Smooth muscle cell of the brain vasculature (primary cell): ENCODE results near the gene TMEM184B.

Source experiments
- DNase-seq: peaks from one replicate; pipeline ENCODE4 v3.0.0-alpha.2; 2012; ENCODE audit warnings: low read depth, low spot score

TMEM184B gene

DNA sequence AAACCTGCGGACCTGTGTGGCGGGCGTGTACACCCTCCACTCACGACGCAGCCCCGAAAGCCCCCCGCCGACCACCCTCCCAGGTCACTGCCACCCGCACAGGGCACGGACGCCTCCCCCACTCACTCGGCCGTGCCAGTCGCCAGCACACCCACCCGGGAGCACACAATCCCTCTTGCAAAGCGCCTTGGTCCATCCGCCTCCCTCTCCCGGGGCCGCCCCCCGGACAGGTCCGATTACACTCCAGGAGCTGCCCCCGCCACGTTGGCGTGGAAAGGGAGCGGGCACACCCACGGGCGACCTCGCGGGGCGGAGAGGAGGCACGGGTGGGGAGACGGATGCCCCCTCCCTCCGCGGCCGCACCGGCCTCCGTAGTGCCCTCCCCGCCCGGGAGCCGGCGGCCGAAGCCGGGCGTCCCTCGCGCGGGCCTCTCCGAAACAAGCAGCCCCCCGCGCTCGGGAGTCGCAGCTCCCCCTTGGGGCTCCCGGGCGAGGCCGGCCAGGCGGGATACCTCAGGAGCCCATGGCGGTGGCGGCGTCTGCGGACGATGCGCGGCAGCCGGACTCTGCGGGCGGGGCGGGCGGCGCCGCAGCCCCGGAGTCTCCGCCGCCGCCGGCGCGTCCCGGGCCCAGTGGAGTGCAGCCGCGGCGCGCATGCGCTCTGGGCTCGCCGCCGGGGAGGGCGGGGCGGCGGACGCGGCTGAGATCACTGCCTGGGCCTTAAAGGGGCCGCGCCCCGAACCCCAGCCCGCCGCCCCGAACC, at the start of gene TMEM184B:
TMEM184B (minus strand) TSS at position 638 of the 762 bp plus-strand sequence. CDS start 25,049 bp downstream, outside the sequence.
- no peak for DNase-seq

DNA sequence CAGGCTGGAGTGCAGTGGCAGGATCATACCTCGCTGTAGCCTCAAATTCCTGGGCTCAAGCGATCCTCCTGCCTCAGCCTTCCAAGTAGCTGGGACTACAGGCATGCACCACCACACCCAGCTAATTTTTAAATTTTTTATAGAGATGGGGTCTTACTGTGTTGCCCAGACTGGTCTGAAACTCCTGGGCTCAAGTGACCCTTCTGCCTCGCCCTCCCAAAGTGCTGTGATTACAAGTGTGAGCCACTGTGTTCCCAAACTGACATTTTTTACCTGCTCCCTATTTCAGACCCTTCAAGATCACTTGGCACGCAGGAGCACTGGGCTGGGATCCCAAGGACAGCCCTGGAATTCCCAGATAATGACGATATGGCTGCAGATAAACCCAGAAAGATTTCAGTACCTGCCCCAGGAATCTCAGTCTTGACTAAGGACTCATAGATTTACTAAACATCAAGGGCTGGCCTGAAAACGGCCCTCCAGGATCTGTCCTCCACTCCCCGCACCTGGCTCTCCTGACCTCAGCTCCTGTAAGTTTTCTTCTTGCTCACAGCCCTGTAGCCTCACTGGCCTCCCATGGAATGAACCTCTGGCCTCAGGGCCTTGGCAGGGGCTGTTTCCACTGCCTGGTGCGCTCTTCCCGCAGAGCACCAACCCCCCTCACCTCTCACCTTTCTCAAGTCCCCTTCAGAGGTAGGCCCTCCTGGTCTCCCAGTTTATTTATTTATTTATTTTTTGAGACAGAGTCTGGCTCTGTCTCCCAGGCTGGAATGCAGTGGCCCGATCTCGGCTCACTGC, 48.0 kb upstream of the TMEM184B start:
- no peak for DNase-seq

DNA sequence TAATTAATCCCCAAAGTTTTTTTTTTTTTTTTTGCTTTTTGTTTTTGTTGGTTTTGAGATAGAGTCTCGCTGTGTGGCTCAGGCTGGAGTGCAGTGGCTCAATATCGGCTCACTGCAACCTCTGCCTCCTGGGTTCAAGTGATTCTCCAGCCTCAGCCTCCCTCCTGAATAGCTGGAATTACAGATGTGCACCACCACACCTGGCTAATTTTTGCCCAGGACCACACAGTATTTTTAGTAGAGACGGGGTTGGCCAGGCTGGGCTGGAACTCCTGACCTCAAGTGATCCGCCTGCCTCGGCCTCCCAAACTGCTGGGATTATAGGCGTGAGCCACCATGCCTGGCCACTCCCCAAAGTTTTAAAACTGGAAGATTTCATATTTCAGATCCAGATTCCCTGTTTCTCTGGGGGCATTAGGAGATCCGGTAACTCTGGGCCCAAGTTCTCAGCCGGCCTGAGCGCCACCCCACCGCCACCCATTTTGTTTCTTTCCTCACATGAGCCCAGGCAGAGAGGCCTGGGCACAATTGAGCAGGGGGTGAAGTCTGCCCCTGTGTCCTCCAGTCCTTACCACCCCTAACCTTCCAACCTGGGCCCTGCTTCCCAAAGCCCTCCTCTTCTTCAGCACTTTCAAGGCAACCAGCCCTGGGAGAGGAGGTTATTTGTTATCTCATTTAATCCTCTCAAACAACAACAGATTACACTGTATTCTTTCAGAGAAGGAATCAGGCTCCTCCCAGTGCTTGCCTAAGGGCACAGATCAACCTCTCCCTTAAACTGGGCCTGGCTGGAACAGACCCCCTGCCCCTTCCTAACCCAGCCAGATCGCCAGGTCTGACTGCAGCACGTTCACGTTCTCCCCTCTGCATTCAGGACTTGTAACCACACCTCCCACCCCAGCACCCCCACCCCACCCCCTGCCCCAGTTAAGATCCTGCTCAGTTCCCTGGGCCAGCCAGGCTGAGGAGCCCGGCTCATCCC, 46.3 kb upstream of the TMEM184B start:
- DNase-seq = no peak

DNA sequence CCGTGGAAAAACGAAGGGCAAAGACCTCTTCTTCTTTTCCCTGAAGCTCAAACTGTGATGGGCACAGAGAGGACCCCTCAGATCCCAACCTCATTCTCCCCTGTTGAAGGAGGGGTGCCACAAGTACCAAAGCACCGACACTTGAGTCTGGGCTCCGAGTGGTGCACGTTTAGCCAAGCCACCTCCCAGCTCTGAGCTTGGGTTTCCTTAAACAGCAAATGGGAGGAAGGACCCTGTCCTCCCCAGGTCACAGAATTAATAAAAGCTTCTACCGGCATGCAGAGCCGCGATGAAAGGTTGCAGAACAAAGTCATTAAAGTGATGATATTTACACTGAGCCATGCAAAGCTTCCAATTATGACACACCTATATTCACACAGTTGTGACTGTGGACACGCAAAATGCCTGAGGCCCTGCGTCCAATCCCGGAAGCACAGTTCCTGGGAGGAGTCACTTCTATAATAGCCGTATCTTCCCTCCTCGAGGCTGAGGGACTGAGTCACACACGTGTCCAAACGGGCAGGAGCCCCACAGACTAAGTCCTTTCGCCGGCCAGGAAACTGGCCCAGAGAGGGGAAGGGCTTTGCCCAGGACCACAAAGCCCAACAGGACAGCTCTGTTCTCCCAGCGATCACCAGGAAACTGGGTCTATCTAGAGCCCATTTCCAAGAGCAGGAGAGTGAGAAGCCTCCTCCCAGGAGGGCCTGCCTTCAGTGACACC, 45.3 kb upstream of the TMEM184B start:
- no peak for DNase-seq

DNA sequence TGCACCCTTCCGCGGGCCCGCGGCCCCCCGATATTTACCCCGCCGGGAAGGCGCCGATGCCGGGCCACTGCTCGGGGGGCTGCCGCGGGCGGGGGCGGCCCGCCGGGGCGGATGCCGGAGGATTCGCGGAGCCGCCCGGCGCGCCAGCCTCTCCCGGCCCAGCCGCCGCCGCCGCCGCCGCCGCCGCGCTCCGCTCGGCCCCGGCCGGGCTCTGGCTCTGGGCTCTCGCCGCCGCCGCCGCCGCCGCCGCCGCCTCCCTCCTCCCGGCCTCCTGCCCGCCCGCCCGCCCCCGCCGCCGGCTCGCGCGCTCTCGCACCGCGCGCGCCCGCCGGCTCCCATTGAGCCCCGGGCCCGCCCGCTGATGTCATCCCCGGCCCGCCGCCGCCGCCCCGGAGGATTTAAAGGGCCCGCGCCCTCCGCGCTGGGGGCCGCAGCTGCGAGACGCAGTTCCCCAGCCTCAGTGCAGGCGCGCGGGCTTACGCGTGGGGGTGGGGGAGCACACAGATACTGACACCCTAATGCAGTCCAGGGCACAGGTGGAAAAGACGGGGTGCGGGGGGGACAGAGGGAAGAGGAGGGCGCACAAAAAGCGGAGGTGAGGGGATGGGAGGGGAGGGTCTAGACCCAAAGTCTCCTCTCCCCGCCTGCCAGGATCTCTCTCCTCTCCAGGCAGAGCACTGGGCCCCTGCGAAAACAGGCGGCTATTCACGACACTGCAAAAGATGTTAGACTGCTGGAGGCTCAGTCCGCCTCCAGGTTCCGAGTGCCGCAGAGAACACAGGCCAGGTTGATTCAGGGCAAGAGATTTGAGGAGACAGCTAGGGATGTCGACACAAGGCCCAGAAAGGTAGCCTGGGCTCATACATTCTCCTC, 44.5 kb upstream of the TMEM184B start, which contains the start of gene CSNK1E:
CSNK1E (minus strand) TSS at position 312 of the 873 bp plus-strand sequence. CDS start 3,276 bp downstream, outside the sequence.
- no peak for DNase-seq

DNA sequence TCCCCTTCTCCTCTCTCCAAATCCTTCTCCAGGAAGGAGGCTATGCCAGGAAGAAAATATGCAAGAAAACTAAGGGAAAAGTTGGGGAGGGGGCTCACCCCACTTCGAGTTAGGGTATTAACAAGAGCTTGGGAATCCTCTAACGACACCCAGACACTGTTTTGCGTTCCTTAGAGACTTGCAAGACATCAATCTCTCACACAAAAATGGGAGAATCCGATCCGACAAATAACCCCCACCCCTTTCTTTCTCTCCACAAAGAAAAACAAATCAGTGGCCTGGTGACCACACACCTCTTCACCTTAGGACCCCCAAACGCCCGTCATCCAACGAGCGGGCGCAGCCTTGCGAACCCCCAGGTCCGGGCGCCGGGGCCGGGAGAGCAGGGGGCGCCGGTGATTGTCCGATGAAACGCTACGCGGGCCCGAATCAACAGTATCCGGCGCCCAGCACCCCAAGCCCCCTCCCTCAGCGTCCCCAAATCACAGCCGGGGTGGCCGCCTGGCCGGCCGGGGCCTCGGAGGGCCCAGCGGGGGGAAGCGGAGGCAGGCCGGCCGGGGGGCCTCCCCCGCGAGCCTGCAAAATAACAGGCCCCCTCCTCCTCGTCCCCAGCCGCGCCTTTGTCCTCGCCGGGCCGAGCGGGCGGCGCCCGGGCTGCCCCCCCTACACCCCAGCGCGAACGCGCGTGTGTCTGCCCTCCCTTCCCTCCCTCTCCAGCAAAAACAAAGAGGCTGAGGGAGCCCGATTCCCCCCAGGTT, 43.7 kb upstream of the TMEM184B start:
- DNase-seq = no peak

DNA sequence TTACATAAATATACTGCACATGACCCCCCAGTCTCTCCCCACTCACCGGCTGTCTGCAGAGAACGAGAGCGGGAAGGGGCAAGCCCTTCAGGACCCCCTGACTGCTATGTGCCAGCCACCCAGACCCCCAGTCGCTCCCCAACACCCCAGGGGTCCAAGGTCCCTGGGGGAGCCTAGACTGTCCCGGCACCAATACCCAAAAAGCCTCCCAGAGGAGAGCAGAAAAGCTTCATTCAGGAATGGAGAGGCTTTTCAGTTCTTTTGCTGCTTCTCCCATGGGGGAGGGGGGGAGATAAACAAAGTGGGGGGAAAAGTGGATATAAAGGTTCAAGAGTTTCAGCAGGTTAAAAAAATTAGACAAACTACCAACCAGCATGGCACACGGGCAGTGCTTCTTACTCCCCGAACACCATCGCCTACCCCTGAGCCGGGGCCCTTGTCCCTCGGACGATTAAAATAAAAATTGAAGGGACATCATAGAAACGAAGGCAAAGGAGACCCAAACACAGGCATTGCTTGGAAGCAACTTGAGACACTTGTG, 43.1 kb upstream of the TMEM184B start:
- DNase-seq = no peak

DNA sequence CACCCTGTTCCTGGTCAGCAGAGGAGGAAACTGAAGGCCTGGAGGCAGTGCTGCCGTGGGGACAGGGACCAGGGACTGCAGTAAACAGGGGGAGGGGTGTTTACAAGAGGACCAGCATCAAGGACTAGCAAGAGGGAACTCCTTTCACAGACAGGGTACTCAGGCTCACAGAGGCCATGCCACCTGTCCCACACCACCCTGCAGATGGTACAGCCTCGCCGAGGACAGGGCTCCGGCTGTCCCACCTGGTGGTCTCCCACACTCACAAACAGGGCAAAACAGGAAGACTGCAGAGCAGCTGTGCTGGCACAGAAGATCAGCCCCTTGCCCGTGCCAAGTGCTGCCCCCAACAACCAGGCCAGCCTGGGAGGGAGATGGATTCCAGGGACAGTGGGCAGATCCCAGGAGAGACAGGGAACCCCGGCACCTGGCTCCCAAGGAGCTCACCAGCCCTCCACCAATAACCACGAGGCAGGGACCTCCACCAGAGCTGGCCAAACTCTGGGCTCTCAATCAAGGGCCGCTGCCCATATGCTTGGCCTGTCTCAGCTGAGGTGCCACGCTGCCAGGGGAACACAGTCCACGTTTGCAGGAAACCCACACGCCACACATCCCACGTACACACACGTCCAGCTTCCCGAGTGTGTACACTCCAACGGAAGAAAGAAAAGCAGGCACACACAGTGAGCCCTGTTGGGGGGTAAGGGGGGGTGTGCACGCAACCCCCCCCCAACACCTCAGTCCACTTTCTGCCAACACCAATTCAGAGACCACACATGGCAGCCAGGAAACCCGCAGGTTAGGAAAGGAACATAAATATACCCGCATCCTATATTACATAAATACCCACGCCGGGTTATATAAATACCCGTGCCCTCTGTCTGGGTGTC, 42.4 kb upstream of the TMEM184B start:
- DNase-seq = no peak

DNA sequence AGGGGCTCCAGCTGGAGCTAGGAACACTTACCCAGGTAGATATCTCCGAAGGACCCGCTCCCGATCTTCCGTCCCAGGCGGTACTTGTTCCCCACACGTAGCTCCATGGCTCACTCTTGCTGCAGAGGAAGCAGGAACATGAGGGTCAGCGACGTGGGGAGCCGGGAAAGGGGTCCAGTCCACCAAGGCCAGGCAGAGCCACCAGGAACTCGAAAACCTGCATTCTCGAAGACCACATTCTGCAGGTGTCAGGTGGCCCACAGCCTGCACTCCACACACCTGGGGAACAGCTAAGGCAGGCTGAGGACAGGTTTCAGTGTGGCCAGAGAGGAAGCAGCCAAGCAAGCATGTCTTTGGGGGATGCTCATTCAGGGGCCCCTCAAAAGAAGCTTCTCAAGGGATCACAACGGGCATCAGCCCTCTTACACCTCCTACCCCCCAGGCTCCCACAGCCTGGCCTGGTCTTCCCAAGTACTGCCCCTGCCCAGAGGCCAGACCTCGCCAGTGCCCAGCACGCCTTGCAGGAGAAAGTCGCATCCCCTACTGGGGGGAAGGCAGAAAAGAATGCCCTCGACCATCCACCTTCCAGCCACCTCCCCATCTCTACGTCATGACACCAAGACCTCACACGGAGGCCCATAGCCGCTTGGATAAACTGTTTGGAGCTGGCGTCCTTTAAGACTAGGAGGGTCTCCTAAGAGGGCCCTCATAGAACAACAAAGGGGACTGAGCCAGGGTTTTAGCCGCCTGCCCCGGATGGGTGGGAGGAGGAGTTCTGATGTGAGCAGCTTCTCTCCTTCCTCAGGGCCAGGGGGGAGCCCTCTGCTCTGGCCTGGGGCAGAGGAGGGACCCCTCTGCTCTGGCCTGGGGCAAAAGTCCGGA, 41.5 kb upstream of the TMEM184B start:
- DNase-seq = no peak

DNA sequence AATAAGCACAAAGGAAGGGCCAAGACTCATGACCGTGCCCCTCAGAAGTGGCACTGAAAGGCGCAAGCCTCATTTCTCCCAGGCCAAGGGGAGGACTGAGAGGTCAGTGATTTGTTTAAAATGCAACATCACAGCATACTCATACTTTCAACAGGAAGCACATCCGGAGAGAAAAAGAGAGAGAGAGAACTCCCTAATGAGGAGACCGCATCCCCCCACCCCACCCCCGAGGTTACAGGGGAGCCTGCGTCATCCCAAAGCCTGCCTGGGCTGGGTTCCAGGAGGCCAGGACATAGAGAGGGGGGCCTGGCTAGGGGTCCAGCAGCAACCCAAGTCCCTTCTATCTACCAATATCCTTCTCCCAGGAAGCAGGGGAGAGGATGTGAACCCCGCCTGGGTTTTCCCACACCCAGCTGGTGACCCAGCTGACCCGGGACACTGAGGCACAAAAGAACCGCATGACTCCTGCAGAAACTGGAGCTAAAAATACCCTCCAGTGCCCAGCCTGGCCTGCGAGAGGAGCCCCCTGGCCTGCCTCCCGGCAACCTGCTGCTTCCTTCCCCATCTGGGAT, 40.7 kb upstream of the TMEM184B start:
- DNase-seq = peak; percentile 77

DNA sequence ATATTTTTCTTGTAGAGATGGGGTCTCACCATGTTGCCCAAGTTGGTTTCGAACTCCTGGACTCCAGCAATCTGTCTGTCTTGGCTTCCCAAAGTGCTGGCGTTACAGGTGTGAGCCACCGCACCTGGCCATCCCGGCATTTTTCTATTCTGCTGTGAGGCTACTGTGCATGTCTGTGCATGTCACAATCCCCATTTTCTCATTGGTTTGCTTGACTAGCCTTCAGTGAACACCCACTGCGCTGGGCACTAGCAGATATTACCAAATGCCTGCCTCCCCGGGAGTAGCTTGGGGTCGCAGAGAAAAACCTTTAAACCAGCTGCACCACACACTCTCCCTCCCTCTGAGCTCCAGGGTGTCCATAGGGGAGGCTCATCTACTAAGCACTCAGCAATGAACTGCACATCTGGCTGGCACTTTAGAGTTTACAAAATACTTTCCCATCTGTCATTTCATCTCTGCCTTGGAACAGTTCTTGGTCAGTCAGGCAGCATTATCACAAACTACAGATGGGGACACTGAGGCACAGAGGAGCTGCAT, 39.5 kb upstream of the TMEM184B start:
- no peak for DNase-seq

DNA sequence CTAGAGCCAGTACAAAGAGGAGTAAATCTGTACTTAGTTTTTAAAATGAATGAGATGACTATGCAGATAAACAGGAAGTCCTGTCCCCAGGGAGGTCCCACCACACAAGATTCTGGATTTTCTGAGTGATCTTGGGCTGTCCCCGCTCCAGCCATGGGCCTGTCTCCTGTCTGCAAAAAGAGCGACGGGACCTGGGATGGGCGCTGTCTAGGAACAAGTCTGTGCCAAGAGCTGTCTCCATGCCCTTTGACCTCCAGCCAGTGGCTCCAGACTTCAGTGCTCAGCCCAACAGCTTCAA, 38.5 kb upstream of the TMEM184B start:
- DNase-seq = no peak

DNA sequence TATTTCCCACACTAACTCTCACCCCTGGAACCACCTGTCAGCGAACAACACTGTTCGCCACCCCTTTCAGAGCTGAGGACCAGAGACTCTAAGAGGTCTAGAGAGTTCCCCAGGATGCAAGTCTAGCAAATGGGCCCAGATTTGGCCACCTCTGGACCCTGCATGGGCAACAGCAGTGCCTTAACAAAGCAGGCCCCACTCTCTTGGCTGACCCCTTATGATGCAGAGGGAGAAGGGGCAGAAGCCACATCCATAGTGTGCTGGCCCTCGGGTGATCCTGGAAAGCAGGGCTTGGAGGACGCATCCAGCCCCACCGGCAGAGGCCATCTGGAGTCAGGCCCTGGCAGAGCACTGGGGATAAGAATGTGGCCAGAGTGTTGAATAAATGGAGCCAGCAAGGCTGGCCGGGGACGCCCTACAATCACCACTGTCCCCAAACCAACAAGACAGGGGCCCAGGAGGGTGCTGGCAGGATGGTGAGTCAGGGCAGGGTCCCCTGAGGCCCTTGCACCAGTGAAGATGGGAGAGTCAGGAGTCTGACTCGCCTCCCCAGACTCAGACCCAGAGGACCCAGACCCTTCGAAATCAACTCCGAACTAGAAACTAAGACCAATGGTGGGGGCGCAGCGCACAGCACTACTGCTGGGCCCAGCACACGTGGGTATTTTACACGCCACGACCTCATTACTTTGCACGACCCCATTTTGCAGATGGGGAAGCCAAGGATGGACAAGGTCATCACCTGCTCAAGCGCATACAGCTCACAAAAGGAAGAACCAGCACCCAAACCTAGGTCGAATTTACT, 37.9 kb upstream of the TMEM184B start:
- DNase-seq = no peak

DNA sequence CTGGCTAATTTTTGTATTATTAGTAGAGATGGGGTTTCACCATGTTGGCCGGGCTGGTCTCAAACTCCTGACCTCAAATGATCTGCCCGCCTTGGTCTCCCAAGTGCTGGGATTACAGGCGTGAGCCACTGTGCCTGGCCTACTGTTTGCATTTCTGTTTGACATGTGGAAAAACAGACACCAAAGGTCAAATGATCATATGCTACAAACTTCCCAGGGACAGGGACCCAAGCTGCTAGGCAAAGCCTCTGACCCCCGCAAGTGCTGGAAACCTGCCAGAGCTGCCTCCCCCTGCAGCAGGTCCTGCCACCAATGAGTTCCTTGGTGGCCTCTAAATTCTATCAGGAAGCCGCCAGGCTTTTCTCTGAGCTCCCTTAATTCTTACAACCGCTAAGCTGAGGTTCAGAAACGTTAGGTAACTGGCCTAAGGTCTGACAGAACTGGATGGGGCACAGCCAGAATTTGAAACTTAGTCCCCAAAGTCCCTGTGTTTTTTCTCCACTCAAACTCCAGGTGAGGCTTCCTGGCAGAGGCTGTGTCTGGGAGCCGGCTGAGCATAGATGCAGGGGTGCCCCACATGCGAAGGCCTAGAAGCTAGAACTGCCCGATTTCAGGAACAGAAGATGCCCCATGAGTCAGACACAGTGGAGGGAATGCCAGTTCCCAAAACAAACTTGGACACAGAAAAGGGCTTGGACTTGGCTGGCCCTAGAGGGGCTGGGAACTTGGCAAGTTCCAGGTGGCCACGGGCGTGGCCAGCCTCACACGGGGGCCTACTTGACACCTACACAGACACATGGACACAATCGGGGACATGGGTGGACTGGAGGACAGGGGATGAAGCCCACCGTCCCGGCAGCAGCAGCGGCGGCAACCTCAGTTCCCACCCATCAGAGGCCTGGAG, 37.1 kb upstream of the TMEM184B start:
- no peak for DNase-seq
